ENCODE data around the gene AGBL4.
"Not testable (repeated sequence)": the region's sequence is repeated elsewhere in the genome, so short reads cannot be mapped to it uniquely, and the experiment has no call there.

The AGBL4 gene

DNA sequence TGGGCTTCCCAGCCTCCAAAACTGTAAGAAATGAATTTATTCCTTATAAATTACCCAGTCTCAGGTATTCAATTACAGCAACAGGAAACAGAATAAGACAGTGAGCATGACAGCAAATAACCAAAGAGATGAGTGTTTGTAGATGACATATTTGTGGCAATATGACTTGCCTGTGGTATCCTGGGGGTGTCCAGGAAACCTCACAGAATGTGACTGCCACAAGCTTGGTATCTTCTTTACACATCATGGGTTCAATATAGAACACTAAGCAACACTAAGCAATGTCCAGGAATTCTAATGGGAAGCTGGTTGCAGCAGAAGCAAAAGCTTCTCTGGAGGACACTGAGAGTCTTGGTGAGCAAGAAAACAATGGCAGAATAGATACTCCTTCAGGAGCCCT, 1010.7 kb downstream of the AGBL4 start:
- DNase-seq: no peak

DNA sequence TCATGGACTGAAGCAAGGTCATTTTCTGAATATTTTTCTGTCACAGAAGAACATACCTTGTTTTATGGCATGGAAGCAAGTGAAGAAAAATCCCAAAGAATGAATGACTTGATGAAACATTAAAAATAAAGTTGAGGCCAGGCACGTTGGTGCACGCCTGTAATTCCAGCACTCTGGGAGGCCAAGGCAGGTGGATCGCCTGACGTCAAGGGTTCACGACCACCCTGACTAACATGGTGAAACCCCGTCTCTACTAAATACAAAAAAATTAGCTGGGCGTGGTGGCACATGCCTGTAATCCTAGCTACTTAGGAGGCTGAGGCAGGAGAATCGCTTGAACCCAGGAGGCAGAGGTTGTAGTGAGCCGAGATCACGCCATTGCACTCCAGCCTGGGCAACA, 1020.8 kb downstream of the AGBL4 start:
- DNase-seq: not testable (repeated sequence)

DNA sequence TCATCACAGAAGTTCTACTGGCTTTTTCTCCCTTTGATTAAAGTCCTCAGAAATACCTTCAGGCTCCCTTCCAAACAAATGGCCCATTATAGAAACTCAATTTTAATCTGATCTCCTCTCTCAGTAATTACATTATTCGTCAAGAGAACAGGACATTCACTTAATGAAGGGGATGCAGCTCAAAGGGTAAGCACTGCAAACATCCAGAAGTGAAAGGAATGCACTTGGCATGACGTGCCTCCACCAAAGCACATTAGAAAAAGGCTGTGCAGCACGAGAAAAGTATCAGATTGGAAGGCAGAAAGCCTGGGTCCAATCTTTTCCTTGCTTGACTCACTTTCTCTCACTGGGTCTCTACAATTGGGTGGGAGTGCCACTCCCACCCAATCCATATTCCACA, 1024.4 kb downstream of the AGBL4 start:
- DNase-seq: no peak

DNA sequence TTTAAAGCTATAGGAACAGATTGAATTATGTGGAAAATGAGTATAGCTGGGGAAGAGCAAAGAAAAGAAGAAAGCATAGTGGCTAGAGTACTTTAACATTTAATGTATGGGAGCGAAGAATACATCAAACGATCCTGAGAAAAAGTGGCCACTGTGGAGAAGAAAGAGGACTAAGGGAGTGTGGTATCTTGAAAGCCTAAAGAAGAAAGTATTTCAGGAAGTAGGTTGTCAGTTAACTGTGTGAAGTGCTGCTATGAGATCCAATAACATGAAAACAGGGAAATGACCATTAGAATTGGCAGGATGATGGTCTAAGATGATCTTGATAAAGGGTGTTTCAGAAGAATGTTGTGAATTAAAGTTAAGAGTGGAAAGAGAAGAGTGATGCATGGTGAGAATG, 1027.4 kb downstream of the AGBL4 start:
- no peak for DNase-seq

DNA sequence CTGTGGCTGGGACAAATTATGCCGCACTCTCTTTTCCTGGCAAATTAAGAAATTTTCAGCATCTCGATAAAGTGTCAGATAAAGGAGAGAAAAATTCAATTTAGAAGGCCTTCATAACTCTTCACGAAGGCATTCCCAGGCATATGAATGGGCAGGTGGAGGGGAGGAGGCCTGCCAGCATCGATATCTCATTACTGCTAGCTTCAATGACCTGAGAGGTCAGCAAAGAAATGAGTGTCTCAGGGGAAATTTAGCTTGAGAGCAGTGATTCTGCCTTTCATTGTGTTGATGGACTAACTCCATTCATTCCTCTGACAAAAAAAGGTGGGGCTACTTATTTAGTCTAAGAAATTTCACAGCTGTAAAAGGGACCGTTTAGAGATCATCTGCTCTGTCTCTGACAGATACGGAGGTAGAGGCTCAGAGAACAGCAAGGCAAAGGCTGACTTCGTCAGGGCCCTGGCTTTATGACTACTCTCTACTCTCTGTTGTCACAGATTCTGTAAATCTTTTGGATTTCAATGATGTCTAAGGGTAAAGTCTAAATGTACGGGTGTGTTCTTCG, 1035.0 kb downstream of the AGBL4 start:
- DNase-seq: no peak

DNA sequence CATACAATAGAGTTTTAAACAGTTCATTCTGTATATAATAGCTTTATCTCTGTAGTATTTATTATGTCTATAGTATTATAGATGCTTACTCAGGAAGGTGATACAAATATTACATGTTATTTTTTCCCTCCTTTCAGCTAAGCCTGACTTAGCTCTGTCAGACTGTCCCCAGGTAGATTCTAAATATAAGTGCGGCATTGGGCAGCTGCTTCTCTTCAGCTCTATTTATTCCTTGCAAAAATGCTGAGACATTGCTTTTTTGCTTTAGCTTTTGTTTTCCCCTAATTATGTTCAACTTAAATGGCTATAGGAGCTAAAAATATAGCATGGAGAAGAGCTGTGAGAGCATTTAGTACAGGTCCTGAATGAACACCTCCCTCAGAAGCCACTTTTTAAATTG, 1043.8 kb downstream of the AGBL4 start:
- DNase-seq: no peak

DNA sequence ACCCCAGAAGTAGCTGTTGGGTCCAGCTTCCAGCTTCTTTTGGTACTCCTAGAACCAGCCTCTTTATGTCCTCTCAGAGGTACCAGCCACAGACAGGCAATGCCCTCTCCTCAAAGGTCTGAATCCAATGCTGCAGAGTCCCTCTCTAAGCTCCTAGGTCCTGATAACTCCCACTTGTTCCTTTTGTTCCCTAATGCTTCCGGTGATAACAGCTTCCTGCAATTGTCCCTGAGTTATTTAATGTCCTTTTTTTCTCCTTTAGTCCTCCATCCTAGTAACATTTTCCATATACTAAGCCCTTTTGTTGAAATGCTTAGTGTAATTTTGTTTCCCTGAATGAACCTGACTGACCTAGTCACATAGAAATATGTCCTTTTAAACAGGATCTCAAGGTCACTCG, 1045.3 kb downstream of the AGBL4 start:
- no peak for DNase-seq

DNA sequence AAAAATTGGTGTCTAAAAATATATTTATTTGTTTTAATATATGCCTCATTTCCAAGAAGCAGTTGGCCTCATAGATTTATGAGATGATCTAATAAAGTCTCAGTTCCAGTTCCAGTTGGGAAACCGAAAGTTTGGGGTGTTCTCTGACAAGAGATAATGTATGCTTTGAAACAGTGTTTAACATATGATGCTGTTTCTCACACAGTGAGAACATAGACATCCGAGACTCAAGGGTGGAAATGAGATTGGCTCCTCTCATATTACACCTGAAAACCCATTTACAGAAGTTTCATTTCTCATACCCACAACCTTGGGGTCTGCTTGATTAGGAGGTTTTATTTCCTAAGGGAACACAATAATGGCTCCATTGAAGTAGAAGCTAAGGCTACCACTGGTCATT, 1046.5 kb downstream of the AGBL4 start:
- DNase-seq: no peak

DNA sequence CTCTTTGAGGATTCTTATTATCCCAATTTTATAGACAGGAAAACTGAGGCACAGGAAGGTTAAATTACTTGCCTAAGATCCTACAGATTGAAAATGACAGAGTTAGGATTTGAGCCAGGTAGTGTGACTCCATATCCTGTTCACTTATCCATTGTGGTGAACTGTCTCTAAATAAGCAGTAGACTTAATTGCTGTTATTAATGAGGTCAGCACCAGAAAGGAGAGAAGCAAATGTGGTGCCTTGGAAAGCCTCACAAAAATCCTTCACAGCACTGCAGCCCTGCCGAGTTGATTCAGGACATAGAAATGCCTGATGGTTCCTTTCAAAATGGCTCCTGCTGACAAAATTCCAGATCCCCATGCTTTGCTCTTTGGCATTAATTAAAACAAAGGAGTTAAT, 1053.8 kb downstream of the AGBL4 start:
- no peak for DNase-seq

DNA sequence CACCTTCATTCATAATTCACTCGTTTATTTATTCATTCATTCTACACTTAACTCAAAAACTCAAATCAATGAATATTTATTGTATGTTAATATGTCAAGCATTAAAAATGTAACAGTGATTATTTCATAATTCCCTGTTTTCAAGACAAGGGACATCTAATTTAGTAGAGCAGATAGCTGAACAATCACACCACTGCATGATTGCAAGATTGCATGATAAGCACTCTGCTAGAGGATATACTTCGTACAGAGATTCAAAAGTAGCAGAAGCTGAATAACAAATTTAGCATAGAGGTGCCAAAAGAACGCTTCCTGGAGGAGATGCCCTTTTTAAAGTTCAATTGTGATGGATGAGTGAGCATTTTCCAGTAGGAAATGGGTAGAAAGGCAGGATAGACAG, 1056.4 kb downstream of the AGBL4 start:
- DNase-seq: no peak

DNA sequence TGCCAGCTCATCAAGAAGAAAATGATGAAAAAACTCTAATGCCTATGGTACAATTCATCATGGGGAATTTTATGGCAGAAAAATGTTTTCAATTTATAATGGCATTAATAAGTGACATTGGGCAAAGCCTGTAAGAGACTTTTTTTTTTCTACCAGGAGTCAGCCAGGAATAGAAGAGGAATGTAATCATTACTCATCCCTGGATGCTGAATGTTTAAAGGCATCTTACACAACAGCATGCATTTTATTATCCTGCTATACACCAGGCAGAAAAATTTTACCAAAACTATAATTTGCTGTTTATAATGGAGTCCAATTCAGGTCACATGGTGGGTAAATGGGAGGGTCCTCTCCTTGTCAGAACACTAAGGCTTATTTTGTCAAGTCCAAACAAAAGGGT, 1057.2 kb downstream of the AGBL4 start:
- no peak for DNase-seq

DNA sequence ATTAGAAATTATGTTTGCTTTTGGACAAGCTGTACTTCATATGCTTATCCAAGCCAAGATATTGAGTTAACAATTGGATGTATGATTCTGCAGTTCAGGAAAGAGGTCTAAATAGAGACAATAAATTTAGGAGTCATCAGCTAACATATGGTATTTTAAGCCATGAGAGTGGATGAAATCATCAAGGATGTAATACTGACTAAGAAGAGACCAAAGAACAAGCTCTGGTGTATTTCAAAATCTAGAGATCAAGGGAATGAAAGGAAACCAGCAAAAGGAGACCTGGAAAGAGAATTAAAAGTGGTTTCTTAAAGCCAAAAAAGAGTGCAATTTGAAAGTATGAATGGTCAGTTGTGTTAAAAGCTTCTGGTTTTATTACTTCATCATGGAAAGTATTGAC, 1063.4 kb downstream of the AGBL4 start:
- no peak for DNase-seq

DNA sequence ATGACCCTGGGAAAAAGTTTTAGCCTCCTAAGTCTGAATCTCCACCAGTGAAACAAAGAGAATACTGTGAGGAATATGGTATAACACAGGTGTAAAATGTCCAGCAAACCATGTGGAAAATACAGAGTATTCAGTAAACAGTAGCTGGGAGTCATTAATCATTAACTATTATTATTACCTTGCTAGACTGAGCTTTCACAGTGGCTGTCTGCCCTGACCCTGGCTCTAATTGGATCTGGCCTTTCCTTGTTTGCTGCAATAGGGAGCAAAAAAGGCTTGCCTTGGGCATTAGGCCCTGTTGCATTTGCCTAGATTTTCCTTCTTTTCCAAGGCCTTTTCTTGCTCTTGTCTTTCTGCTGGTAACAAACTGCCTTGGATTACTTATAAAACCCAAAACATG, 1068.0 kb downstream of the AGBL4 start:
- DNase-seq: no peak

DNA sequence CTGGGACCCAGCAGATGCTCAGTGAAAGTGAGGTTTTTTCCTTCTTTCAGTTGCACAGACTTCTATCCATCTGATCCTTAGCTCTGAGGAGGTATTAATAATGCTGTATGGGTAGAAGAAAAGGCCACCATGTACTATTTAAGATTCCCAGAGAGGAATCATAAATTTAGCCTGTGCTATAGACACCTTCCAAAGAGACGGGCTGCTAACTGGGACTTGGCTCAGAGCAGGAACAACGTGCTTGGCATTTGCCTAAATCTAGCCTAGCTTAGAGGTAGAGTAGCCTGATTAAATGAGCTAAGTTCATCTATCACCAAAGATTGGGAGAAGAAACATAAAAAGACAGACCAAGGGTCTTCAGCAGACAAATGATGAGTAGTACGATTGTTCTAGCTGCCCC, 1070.1 kb downstream of the AGBL4 start:
- DNase-seq: no peak

DNA sequence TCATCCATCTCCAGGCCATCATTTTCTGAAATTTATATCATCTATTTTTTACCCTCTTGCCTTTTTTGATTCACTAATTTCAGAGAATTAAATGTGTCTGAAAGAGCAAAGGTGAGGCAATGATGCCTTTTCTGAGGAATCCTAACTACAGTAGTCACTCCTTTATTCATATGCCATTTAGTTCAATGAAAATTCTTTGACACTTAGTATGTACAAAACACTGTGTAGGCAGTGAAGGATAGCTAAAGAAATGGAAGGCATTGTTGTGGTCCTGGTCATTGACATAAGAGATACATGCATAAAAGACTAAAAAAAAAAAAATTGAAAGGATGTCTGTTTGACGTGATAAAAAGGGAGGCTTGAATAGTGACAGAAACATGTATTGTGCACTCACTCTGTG, 1075.2 kb downstream of the AGBL4 start:
- DNase-seq: no peak

DNA sequence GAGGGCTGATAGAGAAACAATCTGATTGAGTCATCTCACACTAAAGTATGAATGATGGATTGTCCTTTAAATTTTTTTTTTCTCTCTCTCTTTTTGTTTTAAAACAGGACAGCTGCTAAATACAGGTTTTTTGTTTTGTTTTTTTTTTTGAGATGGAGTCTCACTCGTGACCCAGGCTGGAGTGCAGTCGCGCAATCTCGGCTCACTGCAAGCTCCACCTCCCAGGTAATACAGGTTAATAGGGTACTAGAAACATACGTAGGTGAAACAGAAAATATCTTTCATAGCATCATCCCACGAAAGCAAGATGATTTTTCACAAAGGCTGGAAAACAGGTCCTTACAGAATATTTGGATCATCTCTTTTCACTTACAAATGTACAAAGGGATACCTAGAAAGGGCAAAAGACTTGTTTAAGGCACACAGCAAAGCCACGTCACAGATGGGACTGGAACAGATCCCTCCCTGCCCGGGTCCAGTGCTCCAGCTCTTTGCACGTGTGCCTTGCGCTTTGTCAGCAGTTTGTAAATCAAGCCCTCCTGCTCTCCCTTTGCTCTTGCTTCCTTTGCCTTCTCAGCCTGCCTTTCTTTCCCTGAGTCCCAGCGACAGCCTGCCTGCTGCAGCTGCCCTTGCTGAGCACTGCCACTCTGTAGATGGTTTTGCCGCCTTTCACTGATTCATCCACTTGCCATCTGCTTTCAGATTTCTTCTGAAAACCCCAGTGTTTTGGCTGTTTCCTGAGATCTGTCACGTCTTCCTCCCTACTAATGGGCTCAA, 1075.8 kb downstream of the AGBL4 start:
- no peak for DNase-seq

DNA sequence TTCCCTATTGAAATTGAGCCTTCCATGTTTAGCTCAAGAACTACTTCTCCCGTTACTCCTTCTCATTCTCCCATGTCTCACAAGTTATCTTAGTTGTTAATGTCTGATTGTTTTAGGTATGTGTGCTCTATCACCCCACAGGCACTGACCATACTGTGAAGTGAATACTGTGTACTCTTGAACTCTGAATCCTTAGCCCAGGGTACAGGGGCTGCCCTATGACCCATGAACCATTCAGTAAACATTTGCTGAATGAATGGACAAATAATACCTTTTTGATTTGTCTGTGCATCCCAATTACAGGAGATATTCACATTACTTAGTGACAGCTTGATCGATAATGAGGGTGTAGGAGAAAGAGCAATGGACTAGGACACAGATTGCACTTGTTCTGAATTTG, 1077.7 kb downstream of the AGBL4 start:
- DNase-seq: no peak

DNA sequence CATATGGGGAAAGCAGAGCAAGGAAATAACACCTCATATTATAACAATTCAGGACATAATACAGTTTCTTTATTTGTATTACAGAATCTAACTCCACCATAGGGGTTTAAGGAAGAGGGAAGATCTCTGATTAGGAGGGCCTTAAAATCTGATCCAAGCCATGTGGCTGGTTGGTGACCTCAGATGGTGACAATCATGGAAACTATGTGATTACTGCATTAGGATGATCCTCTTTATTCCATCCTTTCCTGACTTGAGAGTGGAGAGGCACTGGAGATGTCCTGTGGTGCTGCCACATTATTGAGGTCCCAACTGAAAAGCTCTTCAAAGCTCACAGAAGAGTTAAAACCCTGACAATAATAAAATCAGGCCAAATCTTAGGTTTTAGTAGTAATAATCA, 1078.9 kb downstream of the AGBL4 start:
- DNase-seq: no peak

DNA sequence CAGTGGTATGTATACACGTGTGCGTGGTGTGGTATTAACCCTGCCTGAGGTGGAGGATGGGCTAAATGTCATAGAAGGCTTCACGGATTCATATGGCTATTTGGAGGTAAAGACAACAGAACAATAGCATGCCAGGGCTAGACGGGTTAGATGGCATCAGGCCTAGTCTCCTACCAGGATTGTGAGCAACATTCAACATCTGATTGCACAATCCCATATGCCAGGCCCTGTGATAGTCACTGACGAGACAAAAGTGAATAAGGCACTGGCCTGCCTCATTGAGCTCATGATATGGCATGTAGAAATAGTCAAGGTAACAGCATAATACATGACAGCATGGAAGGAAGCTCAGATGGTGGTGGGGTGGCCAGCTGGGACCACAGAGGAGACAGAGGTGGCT, 1079.9 kb downstream of the AGBL4 start:
- DNase-seq: no peak

DNA sequence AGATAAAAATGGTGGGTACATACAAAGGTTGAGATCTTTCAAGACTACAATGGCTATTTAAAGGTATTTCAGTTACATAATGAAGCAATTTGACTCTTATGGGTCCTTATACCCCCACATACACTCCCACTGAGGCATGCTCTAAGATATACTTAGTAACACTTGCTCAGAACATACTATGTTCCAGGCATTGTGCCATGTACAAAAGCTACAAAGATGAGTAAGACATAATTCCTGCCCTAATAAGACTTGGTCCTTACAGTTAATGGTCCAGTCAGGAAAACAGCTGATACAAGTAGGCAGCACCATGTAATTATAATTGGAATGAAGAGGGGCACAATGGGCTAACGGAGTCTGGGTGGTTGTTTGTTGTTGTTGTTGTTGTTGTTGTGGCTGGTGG, 1080.4 kb downstream of the AGBL4 start:
- DNase-seq: no peak

DNA sequence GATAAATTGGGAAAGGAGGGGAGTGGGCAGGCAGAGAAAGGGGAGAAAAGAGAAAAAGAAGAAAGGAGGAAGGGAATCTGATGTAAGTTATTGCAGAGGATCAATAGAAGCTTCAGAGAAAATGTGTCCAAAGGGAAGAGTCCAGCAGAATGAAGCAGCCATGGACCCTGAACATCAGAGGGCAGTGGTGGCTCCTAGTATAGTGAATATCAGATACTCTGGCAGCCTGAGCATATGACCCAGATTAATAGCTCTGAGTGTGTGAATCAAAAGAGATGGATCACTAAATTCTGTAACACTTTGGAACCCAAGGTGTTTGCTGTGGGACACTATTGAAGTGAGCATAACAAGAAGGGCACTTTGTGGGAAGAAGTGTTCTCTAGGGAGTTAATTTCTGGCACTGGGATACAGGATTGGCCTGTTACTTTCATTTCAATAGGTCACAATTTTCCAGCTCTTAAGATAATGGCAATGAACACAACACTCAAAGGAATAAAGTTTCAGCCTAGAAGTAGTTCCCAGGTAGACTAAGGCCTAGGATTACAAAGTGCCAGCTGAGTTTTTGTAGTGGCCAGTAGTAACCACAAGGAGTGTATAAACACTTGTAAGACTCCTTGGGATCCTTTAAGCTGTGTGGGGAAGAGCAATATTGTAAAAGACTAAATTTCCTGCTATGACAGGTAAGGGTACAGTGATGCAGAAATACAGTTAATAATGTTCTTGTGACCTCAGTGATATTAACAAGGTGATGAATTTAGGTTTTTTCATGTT, 1082.6 kb downstream of the AGBL4 start:
- DNase-seq: no peak

DNA sequence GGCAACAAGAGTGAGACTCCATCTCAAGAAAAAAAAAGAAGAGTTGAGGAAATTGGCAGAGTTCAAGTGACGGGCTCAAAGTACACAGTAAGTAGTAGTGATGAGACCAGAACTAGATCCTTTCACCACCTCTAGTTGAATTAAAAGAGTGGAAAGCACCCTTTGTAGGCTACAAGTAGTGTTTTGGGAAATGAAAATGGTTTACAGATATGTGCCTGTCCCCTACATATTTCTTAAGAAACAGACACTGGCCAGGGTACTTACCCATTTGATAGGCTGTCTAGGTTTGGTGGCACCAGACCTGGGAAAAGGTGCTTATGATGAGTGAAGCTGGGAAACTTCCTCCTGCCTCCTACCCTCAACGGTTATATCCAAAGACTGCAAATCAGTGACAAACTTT, 1083.4 kb downstream of the AGBL4 start:
- DNase-seq: no peak

DNA sequence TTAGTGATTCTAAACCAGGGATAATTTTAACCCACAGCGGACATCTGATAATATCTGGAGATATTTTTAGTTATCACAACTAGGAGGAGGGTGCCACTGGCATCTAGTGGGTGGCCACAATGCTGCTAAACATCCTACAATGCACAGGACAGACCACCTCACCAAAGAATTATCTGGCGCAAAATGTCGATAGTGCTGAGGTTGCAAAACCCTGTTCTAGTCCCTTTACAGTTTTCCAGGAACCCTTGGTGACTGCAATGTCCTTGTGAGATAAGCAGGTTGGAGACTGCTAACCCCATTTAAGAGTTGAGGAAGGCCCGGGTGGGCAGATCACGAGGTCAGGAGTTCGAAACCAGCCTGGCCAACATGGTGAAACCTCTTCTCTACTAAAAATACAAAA, 1083.9 kb downstream of the AGBL4 start:
- no peak for DNase-seq

DNA sequence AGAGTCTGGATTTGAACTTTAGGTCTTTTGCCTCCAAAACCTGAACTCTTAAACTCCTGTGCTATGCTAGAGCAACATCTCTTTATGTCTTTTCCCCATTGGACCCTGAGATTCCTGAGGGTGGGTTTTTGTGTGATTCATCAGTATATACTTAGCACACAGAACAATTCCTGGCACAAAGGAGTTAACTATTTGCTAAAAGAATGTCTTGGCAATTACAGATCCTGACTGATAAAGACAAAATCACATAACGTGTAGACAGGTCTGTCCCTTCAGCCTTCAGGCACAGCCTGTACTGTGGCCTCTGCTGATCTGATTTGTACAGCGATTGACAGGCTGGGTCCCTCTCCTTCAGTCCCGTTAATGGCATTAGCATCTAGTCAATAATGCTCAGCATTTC, 1084.7 kb downstream of the AGBL4 start:
- no peak for DNase-seq
